GM21528 (cell line): ENCODE data around the gene MYOM3.
"Not testable (repeated sequence)": the region's sequence is repeated elsewhere in the genome, so short reads cannot be mapped to it uniquely, and the experiment has no call there.

ENCODE experiments used
- ATAC-seq: cut with Tn5 transposase; IDR thresholded peaks from one replicate; pipeline ENCODE4 v1.9.1; 2021; ENCODE audit warnings: mild to moderate bottlenecking, moderate library complexity; ENCODE audit not compliant: unreplicated experiment, low FRiP score

The MYOM3 gene

GRCh38 chr1:24047110-24047477 lies 64.8 kb downstream of the MYOM3 start:
- no peak for ATAC-seq

- ATAC-seq: no peak
Measured at GRCh38 chr1:24045771-24046170, 66.2 kb downstream of the MYOM3 start.

DNA sequence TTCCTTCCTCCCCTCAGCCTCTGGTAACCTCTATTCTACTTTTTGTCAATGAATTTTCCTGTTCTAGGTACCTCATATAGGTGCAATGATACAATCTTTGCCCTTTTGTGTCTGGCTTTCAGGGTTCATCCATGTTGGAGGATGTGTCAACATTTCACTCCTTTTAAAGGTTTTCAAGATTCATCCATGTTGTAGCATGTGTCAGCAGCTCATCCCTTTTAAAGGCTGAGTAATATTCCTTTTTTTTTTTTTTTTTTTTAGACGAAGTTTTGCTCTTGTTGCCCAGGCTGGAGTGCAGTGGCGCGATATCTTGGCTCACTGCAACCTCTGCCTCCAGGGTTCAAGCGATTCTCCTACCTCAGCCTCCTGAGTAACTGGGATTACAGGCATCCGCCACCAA lies 67.3 kb downstream of the MYOM3 start:
- ATAC-seq: not testable (repeated sequence)

GRCh38 chr1:24043345-24044032 lies 68.4 kb downstream of the MYOM3 start:
- ATAC-seq: no peak

DNA sequence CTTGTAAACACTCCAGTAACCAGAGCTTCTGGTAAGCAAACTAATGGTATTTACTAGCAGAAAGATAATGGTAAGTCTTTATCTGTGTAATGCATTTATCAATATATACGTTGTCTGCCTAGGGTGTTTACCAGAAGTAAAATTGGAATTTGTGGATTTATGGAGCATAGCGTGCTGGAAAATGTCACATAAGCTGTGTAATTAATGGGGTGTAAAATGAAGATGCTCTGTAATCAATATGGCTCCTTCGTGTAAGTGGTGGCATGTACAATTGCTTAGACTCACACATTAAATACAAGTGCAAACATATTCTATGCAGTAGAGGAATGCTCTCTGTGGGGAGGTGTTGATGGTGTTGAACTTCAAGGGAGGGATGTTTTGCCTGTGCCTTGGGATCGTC lies 69.6 kb downstream of the MYOM3 start:
- ATAC-seq: no peak

GRCh38 chr1:24036088-24036487 lies 75.8 kb downstream of the MYOM3 start:
- no peak for ATAC-seq

GRCh38 chr1:24032981-24033380 lies 79.0 kb downstream of the MYOM3 start:
- ATAC-seq: no peak

DNA sequence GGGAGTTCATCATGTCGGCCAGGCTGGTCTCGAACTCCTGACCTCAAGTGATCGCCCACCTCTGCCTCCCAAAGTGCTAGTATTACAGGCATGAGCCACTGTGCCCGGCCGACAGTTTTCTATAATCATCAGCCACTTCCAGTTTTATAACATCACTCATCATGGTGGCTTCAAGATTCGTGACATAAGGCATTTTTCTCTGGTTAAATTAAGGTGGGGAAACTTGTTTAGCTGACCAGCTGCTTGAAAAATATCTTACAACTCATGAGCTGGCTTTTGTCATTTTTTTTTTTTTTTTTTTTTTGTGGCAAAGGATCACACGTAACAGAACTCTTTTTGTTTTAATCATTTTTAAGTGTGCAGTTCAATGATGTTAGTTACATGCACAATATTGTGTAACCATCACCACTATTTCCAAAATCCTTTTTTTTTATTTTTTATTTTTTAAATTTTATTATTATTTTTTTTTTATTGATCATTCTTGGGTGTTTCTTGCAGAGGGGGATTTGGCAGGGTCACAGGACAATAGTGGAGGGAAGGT lies 80.9 kb downstream of the MYOM3 start:
- not testable (repeated sequence) for ATAC-seq

DNA sequence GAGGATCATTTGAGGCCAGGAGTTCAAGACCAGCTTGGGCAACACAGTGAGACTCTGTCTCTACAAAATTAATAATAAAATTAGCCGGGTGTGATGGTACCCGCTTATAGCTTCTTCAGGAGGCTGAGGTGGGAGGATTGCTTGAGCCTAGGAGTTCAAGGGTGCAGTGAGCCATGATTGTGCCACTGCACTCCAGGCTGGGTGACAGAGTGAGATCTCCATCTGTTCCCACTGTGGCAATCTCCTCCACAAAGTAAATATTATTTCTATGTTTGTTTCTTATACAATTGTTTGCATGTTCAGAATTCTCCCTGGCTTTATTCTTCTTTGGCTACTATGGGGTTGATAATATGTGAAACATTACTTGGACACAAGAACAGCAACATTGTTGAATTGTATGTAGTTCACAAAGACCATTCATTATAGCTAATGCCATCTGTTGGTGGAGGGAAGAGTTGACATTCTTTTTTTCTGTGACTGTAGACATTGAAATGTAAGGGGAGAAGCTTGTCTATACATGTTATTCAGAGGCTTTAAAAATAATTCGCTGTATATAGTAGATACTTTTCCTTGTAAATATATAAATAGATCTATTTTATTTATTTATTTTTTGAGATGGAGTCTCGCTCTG lies 84.0 kb downstream of the MYOM3 start:
- ATAC-seq: no peak

- no peak for ATAC-seq
Measured at GRCh38 chr1:24022581-24023361, 89.2 kb downstream of the MYOM3 start.

DNA sequence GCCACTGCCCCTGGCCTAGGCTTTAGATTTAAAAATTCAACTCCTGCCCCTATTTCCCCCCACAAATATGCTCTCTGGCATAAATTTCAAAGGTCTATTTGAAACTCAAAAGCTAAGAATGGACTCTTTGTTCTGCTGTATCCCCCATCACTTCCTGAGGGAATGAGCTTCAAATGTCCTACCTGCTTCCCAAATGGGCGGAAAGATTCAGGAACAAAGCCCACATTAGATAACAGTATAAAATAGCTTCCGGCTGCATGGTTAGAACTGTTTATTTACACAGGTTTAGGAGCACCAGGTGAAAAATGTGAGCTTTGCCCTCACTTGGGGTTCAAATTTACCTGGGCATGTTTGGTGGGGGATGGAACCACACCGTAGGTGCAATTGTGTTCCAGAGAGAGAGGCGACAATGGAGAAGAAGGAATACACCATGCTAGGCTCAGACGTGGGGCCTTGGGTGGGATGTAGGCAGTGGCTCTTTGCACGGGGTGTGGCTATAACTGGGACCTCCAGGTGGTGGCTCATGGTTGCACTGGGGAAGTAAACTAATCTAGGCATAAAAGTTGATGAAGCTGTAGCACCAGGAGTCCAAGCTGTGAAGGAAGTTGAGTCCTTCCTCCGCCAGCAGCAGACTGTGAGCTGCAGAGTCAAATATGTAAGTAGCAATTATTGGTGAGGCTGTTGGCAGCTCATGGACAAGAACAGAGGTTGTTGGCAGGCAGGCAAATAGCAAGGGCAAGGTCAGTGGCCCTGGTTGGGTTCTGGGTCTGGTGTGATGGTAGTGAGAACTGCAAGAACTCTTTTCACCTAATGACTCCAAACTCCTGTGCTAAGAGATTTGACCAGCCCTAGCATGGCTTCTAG lies 90.3 kb downstream of the MYOM3 start:
- ATAC-seq: no peak

DNA sequence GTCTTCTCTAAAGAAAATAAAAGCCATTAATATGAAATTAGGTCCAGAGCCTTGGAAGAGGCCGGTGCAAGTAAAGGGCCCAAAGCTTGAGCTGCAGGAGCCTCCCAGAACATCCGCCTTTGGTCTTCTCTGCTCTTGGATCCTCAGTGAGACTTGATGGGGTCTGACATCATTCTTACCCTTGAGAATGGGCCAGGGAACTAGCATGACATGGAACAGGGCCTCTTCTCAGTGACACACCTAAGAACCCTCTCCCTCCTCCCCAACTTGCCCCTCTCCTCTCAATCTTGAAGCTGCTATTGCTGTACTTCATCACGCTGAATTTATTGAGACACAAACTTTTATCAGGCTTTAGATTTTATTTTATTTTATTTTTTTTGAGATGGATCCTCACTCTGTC lies 91.5 kb downstream of the MYOM3 start:
- no peak for ATAC-seq

DNA sequence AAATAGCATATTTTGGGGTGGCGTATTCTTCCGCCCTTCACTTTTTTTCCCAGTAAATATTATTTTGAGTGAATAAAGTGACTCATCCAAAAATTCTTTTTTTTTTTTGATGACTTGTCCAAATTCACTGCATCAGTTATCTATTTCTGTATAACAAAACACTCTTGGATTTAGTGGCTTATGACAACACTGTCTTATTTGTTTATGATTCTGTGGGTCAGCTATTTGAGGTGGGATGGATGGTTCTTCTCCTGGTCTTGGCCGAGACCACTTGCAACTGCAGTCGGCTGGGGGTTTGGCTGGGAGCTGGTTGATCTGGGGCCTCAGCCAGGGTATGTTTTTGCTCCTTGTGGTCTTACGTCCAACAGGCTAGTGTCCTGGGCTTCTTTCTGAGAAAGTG lies 91.9 kb downstream of the MYOM3 start:
- ATAC-seq: no peak

DNA sequence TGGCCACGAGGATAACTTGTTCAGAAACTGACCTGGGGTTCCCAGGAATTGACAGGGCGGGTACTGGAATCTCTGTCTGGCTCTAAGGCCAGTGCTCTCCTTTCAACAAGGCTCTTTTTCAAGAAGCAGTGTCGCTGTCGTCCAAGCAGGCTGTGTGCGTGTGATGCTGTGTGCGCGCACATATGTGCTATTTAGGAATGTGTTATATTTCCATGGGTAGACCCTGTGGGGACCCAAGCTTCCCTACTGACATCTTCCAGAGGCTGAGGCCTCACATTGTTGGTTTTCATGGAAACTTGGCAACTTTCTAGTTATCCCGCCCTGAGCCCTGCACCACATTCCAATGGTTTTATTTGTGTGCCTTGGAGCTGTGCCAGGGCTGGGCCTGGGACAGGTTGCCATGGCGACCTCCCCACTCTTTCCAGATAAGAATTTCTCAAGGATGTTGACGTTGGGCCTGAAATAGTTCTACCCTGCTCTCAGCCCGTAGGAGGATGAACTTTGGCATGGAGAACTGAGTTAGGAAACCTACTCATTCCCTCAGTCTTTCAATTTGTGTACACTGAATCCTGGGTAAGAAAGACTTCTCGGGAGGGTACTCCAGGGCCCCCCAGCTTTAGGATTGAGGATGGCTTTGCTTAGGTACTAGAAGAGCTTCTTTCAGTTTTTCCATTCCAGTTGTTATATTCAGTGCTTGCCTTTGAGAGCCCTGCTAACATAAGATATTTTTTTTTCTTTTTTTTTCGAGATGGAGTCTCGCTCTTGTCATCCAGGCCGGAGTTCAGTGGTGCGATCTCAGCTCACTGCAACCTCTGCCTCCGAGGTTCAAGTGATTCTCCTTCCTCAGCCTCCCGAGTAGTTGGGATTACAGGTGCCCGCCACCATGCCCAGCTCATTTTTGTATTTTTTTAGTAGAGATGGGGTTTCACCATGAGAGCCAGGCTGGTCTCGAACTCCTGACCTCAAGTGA lies 93.0 kb downstream of the MYOM3 start:
- ATAC-seq: no peak

DNA sequence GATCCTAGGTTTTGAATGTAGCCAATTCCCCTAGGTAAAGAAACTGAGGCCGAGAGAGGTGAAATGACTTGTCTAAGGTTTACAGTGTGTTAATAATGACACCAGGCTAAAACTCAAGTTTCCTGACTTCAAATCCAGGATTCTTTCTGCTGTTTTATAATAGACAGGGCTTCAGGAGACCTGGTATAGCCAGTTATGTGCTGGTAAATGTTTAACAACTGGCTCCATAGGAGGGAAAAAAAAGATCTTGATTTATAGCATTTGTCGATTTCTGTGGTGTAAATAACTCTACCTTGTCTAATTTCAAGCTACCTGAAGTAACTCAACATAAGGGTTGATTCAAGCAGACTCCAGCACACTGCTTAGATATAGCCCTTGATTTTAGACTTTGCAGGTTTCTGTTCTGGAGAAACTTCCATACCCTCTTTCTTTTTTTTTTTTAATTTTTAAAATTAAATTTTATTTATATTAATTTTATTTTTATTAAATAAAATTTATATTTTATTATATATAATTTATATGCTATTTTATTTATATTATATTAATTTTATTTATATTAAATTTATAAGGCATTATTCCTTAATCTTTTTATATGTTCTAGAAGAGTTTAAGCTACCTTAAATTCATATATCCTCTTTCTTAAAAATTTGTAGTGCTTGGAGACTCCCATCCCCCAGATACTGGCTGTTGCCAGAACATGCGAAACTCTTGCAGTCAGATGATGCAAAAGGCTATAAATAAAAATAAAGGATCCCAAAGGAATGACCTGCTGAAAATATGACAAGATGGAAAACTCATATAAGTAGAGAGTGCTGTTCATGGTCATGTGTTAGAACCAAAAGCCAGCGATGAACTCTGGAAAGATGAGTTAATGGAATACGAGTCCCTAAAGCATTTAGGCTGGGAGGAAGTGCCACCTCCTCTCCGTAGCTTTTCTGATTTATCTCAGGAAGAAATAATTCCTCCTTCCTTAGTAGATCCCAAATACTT lies 96.4 kb downstream of the MYOM3 start:
- no peak for ATAC-seq

GRCh38 chr1:24012878-24013277 lies 99.1 kb downstream of the MYOM3 start:
- ATAC-seq: not testable (repeated sequence)

DNA sequence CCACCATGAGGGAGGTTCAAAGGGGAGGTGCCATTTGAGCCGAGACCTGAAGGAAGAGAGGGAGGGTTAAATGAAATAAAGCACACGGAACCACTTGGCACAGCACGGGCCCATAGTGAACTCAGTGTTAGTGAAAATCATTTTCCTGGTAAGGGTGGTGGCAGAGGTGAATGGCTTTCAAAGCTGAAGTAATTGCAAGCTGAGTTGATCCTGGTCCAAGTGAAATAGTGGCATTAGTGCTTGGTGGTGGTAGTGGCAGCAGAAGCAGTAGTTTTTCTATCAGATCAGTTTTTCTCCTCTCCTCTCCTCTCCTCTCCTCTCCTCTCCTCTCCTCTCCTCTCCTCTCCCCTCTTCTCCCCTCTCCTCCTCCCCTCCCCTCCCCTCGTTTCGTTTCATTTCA lies 101.3 kb downstream of the MYOM3 start:
- ATAC-seq: no peak

DNA sequence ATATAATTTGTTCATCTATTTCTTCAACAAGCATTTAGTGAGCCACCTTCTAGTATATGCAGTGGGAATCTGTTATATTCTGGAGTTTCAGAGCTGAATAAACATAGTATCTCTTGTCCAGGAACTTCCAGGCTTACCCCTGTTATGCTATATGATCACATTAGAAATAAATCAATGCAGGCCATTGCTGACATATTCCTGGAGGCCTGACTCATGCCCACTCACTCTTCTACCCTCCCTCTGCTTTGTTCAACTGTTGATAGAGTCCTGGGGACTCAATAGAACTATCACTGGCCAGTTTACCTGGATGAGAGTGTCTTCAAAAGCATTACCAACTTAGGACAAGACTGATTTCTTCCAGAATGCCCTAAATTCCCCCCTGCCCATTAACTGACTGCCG lies 102.5 kb downstream of the MYOM3 start:
- ATAC-seq: no peak
